Ishikawa (cell line): ENCODE data around the gene KIAA1755.

Experiments
- CEBPB ChIP-seq: IDR thresholded peaks from 2 replicates; pipeline ENCODE4 v1.6.1; 2012
- CREB1 ChIP-seq: IDR thresholded peaks from 2 replicates; pipeline ENCODE4 v1.6.1; 2012; ENCODE audit warnings: low read depth
- EGR1 ChIP-seq: IDR thresholded peaks from 2 replicates; pipeline ENCODE4 v1.6.1; 2012
- EP300 ChIP-seq: IDR thresholded peaks from 2 replicates; pipeline ENCODE4 v1.6.1; 2012; ENCODE audit warnings: borderline replicate concordance
- FOXM1 ChIP-seq: IDR thresholded peaks from 2 replicates; pipeline ENCODE4 v1.6.1; 2012; ENCODE audit warnings: low read depth, borderline replicate concordance
- NFIC ChIP-seq: IDR thresholded peaks from 2 replicates; pipeline ENCODE4 v1.6.1; 2012
- RAD21 ChIP-seq: IDR thresholded peaks from 2 replicates; pipeline ENCODE4 v1.6.1; 2012; ENCODE audit warnings: low read depth
- TAF1 ChIP-seq: IDR thresholded peaks from 2 replicates; pipeline ENCODE4 v1.6.1; 2012; ENCODE audit warnings: low read depth, mild to moderate bottlenecking
- TCF12 ChIP-seq: IDR thresholded peaks from 2 replicates; pipeline ENCODE4 v1.6.1; 2012; ENCODE audit warnings: low read depth
- TEAD4 ChIP-seq: IDR thresholded peaks from 2 replicates; pipeline ENCODE4 v1.6.1; 2012
- YY1 ChIP-seq: IDR thresholded peaks from 2 replicates; pipeline ENCODE4 v1.6.1; 2012; ENCODE audit warnings: low read depth
- ZBTB7A ChIP-seq: IDR thresholded peaks from 2 replicates; pipeline ENCODE4 v1.6.1; 2012; ENCODE audit warnings: low read depth
- TF ChIP-seq, protein P1 (sequence below): IDR thresholded peaks from 2 replicates; pipeline ENCODE4 v1.6.1; 2012
- TF ChIP-seq, protein P2 (sequence below): IDR thresholded peaks from 2 replicates; pipeline ENCODE4 v1.6.1; 2012
- TF ChIP-seq, protein P3 (sequence below): IDR thresholded peaks from 2 replicates; pipeline ENCODE4 v1.6.1; 2012; ENCODE audit warnings: low read depth, mild to moderate bottlenecking

KIAA1755 gene

DNA sequence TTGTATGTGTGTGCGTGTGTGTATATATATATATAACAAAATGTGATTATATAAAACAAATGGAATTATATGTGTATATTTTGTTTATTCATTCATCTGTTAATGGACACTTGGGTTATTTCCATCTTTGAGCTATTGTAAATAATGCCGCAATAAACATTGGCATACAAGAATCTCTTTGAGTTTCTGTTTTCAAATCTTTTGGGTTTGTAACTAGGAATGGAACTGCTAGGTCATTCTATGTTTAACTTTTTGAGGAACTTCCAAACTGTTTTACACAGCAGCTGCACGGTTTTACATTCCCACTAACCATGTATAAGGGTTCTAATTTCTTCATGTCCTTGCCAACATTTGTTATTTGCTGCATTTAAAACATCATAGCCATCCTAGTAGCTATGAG is 55.5 kb downstream of the KIAA1755 start:
- TF ChIP-seq TCF12 (no peak), YY1 (no peak), NFIC (no peak), EGR1 (no peak), EP300 (no peak), TAF1 (no peak), ZBTB7A (no peak), CEBPB (no peak), TEAD4 (no peak), RAD21 (no peak), CREB1 (no peak), FOXM1 (no peak)
- TF ChIP-seq, protein P1, sequence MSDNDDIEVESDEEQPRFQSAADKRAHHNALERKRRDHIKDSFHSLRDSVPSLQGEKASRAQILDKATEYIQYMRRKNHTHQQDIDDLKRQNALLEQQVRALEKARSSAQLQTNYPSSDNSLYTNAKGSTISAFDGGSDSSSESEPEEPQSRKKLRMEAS, result no peak
- TF ChIP-seq, protein P2, sequence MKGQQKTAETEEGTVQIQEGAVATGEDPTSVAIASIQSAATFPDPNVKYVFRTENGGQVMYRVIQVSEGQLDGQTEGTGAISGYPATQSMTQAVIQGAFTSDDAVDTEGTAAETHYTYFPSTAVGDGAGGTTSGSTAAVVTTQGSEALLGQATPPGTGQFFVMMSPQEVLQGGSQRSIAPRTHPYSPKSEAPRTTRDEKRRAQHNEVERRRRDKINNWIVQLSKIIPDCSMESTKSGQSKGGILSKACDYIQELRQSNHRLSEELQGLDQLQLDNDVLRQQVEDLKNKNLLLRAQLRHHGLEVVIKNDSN, result no peak
- TF ChIP-seq, protein P3, sequence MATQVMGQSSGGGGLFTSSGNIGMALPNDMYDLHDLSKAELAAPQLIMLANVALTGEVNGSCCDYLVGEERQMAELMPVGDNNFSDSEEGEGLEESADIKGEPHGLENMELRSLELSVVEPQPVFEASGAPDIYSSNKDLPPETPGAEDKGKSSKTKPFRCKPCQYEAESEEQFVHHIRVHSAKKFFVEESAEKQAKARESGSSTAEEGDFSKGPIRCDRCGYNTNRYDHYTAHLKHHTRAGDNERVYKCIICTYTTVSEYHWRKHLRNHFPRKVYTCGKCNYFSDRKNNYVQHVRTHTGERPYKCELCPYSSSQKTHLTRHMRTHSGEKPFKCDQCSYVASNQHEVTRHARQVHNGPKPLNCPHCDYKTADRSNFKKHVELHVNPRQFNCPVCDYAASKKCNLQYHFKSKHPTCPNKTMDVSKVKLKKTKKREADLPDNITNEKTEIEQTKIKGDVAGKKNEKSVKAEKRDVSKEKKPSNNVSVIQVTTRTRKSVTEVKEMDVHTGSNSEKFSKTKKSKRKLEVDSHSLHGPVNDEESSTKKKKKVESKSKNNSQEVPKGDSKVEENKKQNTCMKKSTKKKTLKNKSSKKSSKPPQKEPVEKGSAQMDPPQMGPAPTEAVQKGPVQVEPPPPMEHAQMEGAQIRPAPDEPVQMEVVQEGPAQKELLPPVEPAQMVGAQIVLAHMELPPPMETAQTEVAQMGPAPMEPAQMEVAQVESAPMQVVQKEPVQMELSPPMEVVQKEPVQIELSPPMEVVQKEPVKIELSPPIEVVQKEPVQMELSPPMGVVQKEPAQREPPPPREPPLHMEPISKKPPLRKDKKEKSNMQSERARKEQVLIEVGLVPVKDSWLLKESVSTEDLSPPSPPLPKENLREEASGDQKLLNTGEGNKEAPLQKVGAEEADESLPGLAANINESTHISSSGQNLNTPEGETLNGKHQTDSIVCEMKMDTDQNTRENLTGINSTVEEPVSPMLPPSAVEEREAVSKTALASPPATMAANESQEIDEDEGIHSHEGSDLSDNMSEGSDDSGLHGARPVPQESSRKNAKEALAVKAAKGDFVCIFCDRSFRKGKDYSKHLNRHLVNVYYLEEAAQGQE, result no peak

DNA sequence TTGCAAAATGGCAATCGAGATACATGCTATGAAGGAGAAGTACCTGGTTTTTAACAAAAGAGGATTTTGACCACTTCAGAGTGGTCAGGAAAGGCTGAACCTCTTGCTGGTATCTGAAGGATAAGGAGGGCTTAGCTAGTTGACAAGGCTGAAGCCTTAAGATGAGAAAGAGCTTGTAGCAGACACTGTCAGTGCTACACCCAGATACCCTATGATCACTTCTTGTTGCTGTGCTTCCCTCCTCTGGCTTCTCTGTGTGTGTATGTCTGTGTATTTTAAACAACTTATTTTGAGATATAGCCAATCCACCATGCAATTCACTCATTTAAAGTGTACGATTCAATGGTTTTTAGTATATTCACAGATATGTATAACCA is 56.6 kb downstream of the KIAA1755 start:
- TF ChIP-seq EP300 (no peak), TAF1 (no peak), RAD21 (no peak), EGR1 (no peak), CREB1 (no peak), ZBTB7A (no peak), TEAD4 (no peak), TCF12 (no peak), FOXM1 (no peak), YY1 (no peak), NFIC (no peak), CEBPB (no peak)
- TF ChIP-seq, protein P1, result no peak
- TF ChIP-seq, protein P2, result no peak
- TF ChIP-seq, protein P3, result no peak

DNA sequence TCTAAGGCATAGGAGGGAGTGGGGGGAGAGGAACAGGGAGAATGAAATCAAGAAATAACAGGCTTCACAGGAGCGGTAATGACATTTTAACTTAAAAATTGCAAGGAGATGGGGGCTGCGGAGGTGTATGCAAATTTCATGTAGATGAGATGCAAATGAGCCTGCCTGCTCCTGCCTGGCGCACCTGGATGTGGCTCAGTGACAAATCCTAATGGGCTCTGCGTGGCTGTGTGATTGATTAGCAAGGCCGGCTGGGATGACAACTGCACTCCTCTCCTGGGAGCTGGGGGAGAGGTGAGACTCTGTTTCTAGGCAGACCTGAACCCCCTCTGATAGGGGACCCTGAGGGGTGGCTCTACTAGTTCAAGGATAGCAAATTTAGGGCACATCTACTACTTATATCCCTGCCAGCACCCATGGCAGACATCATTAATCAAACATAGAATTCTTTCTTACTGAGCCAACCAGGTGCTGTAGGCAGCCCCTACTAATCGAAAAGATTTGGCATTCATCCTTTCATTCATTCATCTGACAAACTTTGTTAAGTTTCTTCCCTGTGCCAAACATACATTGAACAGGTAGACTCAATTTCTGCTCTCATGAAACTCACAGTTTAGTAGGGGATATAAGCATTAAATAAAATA is 57.1 kb downstream of the KIAA1755 start:
- TF ChIP-seq, protein P1, result no peak
- TF ChIP-seq, protein P3, result no peak
- no peak for TF ChIP-seq ZBTB7A
- no peak for TF ChIP-seq CREB1
- TF ChIP-seq, protein P2, result no peak
- TF ChIP-seq TAF1, result no peak
- TF ChIP-seq RAD21, result no peak
- TF ChIP-seq FOXM1, result no peak
- TF ChIP-seq YY1, result no peak
- no peak for TF ChIP-seq TEAD4

DNA sequence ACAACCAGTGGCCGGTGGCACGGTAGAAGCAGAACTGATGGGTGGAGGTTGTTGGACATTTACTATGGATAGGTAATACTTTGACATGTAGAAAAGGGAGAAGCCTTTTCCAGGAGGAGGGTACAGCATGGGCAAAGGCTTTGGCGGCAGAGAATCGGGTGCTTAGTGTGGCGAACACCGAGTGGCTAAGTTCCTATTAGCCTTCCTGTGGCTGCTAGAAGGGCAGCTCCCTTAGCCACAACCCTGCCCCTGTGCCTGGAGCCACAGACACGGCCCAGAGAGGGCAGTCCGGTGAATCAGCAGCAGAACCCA is 57.6 kb downstream of the KIAA1755 start:
- TF ChIP-seq YY1 (no peak), CREB1 (no peak), ZBTB7A (no peak), CEBPB (no peak), FOXM1 (no peak), NFIC (no peak)
- TF ChIP-seq, protein P3, result no peak
- TF ChIP-seq, protein P1, result no peak
